ENCODE data around the gene KIAA0232. TPM values are rescaled to one million over a fixed set of nuclear protein-coding genes. Genes with fewer than 3 reads are reported as not detected.

The KIAA0232 gene
- total RNA-seq, 1 experiment from 2014 or later, result 28.5 TPM

DNA sequence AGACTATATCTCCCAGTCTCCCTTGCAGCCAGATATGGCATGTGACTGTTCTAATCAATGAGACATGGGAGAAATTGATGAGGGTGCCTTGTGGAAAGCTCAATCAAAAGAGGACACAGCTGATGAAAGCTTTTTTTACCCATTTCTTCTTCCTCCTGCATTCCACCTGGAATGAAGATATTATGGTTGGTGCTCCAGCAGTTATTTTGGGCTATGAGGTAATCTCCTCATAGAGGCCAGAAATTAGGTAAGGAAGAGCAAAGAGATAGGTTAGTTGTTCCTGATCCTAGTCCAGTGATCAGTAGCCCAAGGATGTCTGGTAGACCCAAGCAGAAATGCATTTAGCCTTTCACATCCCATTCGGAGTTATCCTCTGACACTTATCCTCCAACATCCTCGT, 16.8 kb upstream of the KIAA0232 start:
- Histone ChIP-seq H3K79me1 (ENCODE audit: insufficient read depth, low read depth, low read length, poor library complexity, severe bottlenecking) (no peaks in the 10 kb centered on the region), H3K9ac (ENCODE audit: extremely low read depth, insufficient read length, low read length) (no peak overlapping the region), H2BK12ac (ENCODE audit: insufficient read length, low read depth, low read length) (no peak overlapping the region), H3K14ac (ENCODE audit: insufficient read depth, low read length) (no peak overlapping the region), H3K23me2 (ENCODE audit: insufficient read length, low read depth, low read length, poor library complexity, severe bottlenecking) (no peaks in the 10 kb centered on the region), H3K27ac (ENCODE audit: insufficient read length, low read depth, low read length) (no peak overlapping the region), H3K18ac (ENCODE audit: insufficient read length, low read depth, low read length) (no peak overlapping the region), H3K9me3 (ENCODE audit: control insufficient read depth, low read depth, low read length) (no peaks in the 10 kb centered on the region), H3K79me2 (ENCODE audit: insufficient read depth, low read length) (no peaks in the 10 kb centered on the region), H3K56ac (ENCODE audit: insufficient read length, low read depth, low read length) (no peak overlapping the region), H3K4me2 (ENCODE audit: insufficient read depth, insufficient read length, low read length) (no peak overlapping the region), H3K4ac (ENCODE audit: low read depth, low read length) (no peak overlapping the region), H3T11ph (ENCODE audit: low read length) (no peak overlapping the region), H4K20me1 (ENCODE audit: control insufficient read depth, insufficient read depth, insufficient read length) (no peaks in the 10 kb centered on the region), H2BK5ac (ENCODE audit: insufficient read length, low read length) (no peak overlapping the region), H2AFZ (ENCODE audit: low read length) (no peak overlapping the region), H3K4me1 (ENCODE audit: insufficient read depth, low read length) (no peaks in the 10 kb centered on the region), H4K91ac (ENCODE audit: insufficient read length, low read depth, low read length) (no peak overlapping the region), H2AK5ac (ENCODE audit: insufficient read length, low read length) (no peak overlapping the region), H2BK15ac (ENCODE audit: low read depth, low read length) (no peak overlapping the region), H3K23ac (ENCODE audit: insufficient read length, low read depth, low read length) (no peak overlapping the region), H3K27me3 (ENCODE audit: insufficient read depth, low read length) (no peaks in the 10 kb centered on the region), H2BK20ac (ENCODE audit: low read depth, low read length, poor library complexity, severe bottlenecking) (no peak overlapping the region), H4K8ac (replicated peaks; ENCODE audit: insufficient read length, low read depth, low read length) (no peak overlapping the region), H2BK120ac (ENCODE audit: low read depth, low read length, poor library complexity, severe bottlenecking) (no peak overlapping the region), H4K5ac (ENCODE audit: insufficient read length, low read depth, low read length) (no peak overlapping the region)
- WGBS (ENCODE audit: extremely low coverage, insufficient read length, low lambda C conversion rate), result no CpG with 5 or more reads among the region's 2 CpGs
- Mint-ChIP-seq H3K4me1 (peaks cover 3 to 12% of the 10 kb centered on the region in 2 experiments; a peak in 3 of 4 replicates), H3K36me3 (ENCODE audit: insufficient read depth in 1 of 3, low read depth in 3 of 3) (no peaks in the 10 kb centered on the region), H3K27ac (no peak overlapping the region), H3K27me3 (ENCODE audit: low read depth) (peaks cover 4% of the 10 kb centered on the region), H3K4me3 (no peak overlapping the region), H3K9me3 (no peaks in the 10 kb centered on the region)
- no peak for DNase-seq
- TF ChIP-seq, protein P1, sequence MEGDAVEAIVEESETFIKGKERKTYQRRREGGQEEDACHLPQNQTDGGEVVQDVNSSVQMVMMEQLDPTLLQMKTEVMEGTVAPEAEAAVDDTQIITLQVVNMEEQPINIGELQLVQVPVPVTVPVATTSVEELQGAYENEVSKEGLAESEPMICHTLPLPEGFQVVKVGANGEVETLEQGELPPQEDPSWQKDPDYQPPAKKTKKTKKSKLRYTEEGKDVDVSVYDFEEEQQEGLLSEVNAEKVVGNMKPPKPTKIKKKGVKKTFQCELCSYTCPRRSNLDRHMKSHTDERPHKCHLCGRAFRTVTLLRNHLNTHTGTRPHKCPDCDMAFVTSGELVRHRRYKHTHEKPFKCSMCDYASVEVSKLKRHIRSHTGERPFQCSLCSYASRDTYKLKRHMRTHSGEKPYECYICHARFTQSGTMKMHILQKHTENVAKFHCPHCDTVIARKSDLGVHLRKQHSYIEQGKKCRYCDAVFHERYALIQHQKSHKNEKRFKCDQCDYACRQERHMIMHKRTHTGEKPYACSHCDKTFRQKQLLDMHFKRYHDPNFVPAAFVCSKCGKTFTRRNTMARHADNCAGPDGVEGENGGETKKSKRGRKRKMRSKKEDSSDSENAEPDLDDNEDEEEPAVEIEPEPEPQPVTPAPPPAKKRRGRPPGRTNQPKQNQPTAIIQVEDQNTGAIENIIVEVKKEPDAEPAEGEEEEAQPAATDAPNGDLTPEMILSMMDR (conservative IDR thresholded peaks at IDR 0.05), result no peak

All from H9 (cell line).